GM12874 (cell line): Measurements from ENCODE around the gene GPS1.

Experiments
- CTCF ChIP-seq: IDR thresholded peaks from 2 replicates; pipeline ENCODE4 v1.5.1; 2011; ENCODE audit warnings: low read depth, mild to moderate bottlenecking, control low read depth, low read length, moderate library complexity; ENCODE audit not compliant: insufficient read depth

GPS1 gene

GRCh38 chr17:82105882-82106687 is 54.4 kb downstream of the GPS1 start:
- peak; percentile 75 for TF ChIP-seq CTCF

- TF ChIP-seq CTCF = no peak
Measured at GRCh38 chr17:82106688-82107305, 55.1 kb downstream of the GPS1 start.
